B cell (primary cell): ENCODE results near the gene PTPRG. TPM values are rescaled to one million over a fixed set of nuclear protein-coding genes. Genes with fewer than 3 reads are reported as not detected.

Experiments
- ATAC-seq: fragments of 200-7000 bp; cut with Tn5 transposase; one replicate; pipeline ENCODE4 v1.10.0; 2021; ENCODE audit warnings: low read depth, mild to moderate bottlenecking, moderate number of reproducible peaks, moderate library complexity
- CTCF ChIA-PET: fragments of 350-600 bp; sonication (Branson Sonifier 250); formaldehyde crosslinking; loops from one replicate; lab custom pipeline; 2021; ENCODE audit warnings: antibody characterized with exemption, inconsistent platforms; lab: Charles Lee
- POLR2A ChIA-PET: fragments of 350-600 bp; sonication (Branson Sonifier 250); formaldehyde crosslinking; loops from one replicate; lab custom pipeline; 2021; ENCODE audit warnings: antibody characterized with exemption; lab: Charles Lee
- DNase-seq: peaks from one replicate; pipeline ENCODE4 v3.0.0; 2013
- H2AFZ ChIP-seq: 2 replicates; pipeline ENCODE4 v1.6.1; 2012; ENCODE audit warnings: mild to moderate bottlenecking, low read depth, low read length; ENCODE audit not compliant: insufficient read depth, poor library complexity, severe bottlenecking
- H3K27ac ChIP-seq, 2 donors: 1 replicate in 1 of 2; 2 replicates in 1 of 2; pipeline ENCODE4 v1.5.1; 2012 to 2013; ENCODE audit warnings: low read length in 2 of 2, mild to moderate bottlenecking in 2 of 2, moderate library complexity in 1 of 2
- H3K27me3 ChIP-seq, 4 experiments: fragments of 200-600 bp in 1 of 4; sonication (generic) in 1 of 4; replicated peaks in 1 of 4; 1 replicate in 2 of 4; 2 replicates in 2 of 4; pipeline versions ENCODE4 v1.6.1 to v1.7.0; 2013 to 2016; ENCODE audit warnings: low read length in 3 of 4, mild to moderate bottlenecking in 2 of 4, mixed read lengths in 1 of 4, moderate library complexity in 1 of 4; ENCODE audit not compliant: insufficient read depth in 4 of 4, control insufficient read depth in 3 of 4; ENCODE audit errors: control extremely low read depth in 1 of 4
- H3K36me3 ChIP-seq, 2 experiments: replicated peaks in 1 of 2; 1 replicate in 1 of 2; 2 replicates in 1 of 2; pipeline versions ENCODE4 v1.6.1 to v1.7.1; 2013; ENCODE audit warnings: low read length in 1 of 2; ENCODE audit not compliant: insufficient read depth in 2 of 2, control insufficient read depth in 1 of 2; ENCODE audit errors: control extremely low read depth in 1 of 2, extremely low read depth in 1 of 2
- H3K4me1 ChIP-seq, 2 donors: fragments of 200-600 bp in 1 of 2; sonication (generic) in 1 of 2; 1 replicate in 1 of 2; 2 replicates in 1 of 2; pipeline versions ENCODE4 v1.5.1 to v1.6.1; 2013 to 2017; ENCODE audit warnings: low read length in 2 of 2; ENCODE audit not compliant: control insufficient read depth in 2 of 2, insufficient read depth in 2 of 2
- H3K4me2 ChIP-seq: replicated peaks from 2 replicates; pipeline ENCODE3; 2012; ENCODE audit warnings: mild to moderate bottlenecking, low read depth, low read length; ENCODE audit not compliant: poor library complexity, severe bottlenecking
- H3K4me3 ChIP-seq, 5 experiments: fragments of 200-600 bp in 1 of 5; sonication (generic) in 1 of 5; 1 replicate in 3 of 5; 2 replicates in 2 of 5; pipeline versions ENCODE4 v1.5.1 to v1.7.0; 2011 to 2016; ENCODE audit warnings: low read length in 4 of 5, mild to moderate bottlenecking in 4 of 5, low read depth in 2 of 5, control low read depth in 1 of 5, moderate library complexity in 1 of 5; ENCODE audit not compliant: insufficient read depth in 1 of 5; ENCODE audit errors: control extremely low read depth in 1 of 5, extremely low read depth in 1 of 5
- H3K79me2 ChIP-seq: fragments of 200-600 bp; sonication (generic); one replicate; pipeline ENCODE4 v1.6.0; 2016; ENCODE audit warnings: low read length; ENCODE audit not compliant: control insufficient read depth, insufficient read depth
- H3K9ac ChIP-seq: fragments of 200-600 bp; sonication (generic); 2 replicates; pipeline ENCODE4 v1.6.1; 2017; ENCODE audit warnings: mild to moderate bottlenecking, low read length, moderate library complexity
- H3K9me3 ChIP-seq, 3 donors: one replicate each; pipeline versions ENCODE4 v1.6.1 to v1.7.1; 2013; ENCODE audit warnings: low read length in 2 of 3; ENCODE audit not compliant: control insufficient read depth in 2 of 3, insufficient read depth in 1 of 3; ENCODE audit errors: control extremely low read depth in 1 of 3
- H4K20me1 ChIP-seq: 2 replicates; pipeline ENCODE4 v1.6.0; 2012; ENCODE audit warnings: mild to moderate bottlenecking, low read length; ENCODE audit not compliant: insufficient read depth, control insufficient read depth, poor library complexity, severe bottlenecking
- H3K27ac Mint-ChIP-seq: one replicate; pipeline ENCODE4 v1.8.0; 2021; ENCODE audit warnings: mixed read lengths
- H3K27me3 Mint-ChIP-seq: one replicate; pipeline ENCODE4 v1.8.0; 2021; ENCODE audit warnings: mixed read lengths
- H3K4me1 Mint-ChIP-seq: one replicate; pipeline ENCODE4 v1.8.0; 2021; ENCODE audit warnings: mixed read lengths
- H3K4me3 Mint-ChIP-seq: one replicate; pipeline ENCODE4 v1.8.0; 2021; ENCODE audit warnings: mixed read lengths
- H3K9me3 Mint-ChIP-seq: one replicate; pipeline ENCODE4 v1.8.0; 2022; ENCODE audit warnings: mixed read lengths; ENCODE audit not compliant: insufficient read depth
- EZH2 ChIP-seq: IDR thresholded peaks from 2 replicates; pipeline ENCODE4 v1.6.1; 2012; ENCODE audit warnings: borderline replicate concordance, low read depth, mild to moderate bottlenecking, moderate library complexity, low read length; ENCODE audit not compliant: insufficient read depth, poor library complexity, severe bottlenecking
- WGBS: methylation state at CpG from one replicate; pipeline ENCODE4 v1.1.5; 2013; ENCODE audit warnings: missing lambda C conversion rate; ENCODE audit not compliant: insufficient coverage; 5-methylcytosine and 5-hydroxymethylcytosine counted together
- intact Hi-C: fragments of 100-400 bp; cut with micrococcal nuclease; formaldehyde crosslinking; loops from one replicate; pipeline ENCODE4 v1.10.0; 2022
- polyA plus RNA-seq: library from polyadenylated mRNA; depleted of rRNA; stranded (reverse); fragments of >200 nt; gene quantifications from 2 replicates; pipeline ENCODE4 v1.2.3, GENCODE V29; 2012
- total RNA-seq, 2 donors: library from RNA; stranded (reverse); fragments of 120-200 nt in 1 of 2; gene quantifications; 1 replicate in 1 of 2; 2 replicates in 1 of 2; pipeline versions ENCODE4 v1.2.3 to v1.2.4, GENCODE V29; 2013 to 2022
- TF ChIP-seq, protein P1 (sequence below): fragments of 200-600 bp; IDR thresholded peaks from one replicate; pipeline ENCODE4 v1.8.0; 2022; ENCODE audit warnings: antibody characterized with exemption, mild to moderate bottlenecking

Gene PTPRG
- total and polyA plus RNA-seq, 2 donors (not counting 1 experiment from before 2014, with no cell fraction given), result 0.12 to 1.3 TPM

GRCh38 chr3:61650719-61651410 lies 89.5 kb downstream of the PTPRG start:
- Histone ChIP-seq H3K9me3 (peaks cover 0 to 8% (median 0%) of the 10 kb centered on the region in 3 donors), H2AFZ (no peak overlapping the region), H3K4me1 (no peaks in the 10 kb centered on the region), H3K9ac (no peak overlapping the region), H3K36me3 (no peaks in the 10 kb centered on the region), H3K79me2 (no peaks in the 10 kb centered on the region), H3K4me2 (no peak overlapping the region), H3K27me3 (no peaks in the 10 kb centered on the region), H3K4me3 (no peak overlapping the region), H3K27ac (no peak overlapping the region), H4K20me1 (no peaks in the 10 kb centered on the region)
- intact Hi-C loops, result no loop called here
- no peak overlapping the region for H3K4me3 Mint-ChIP-seq
- no peak overlapping the region for H3K27ac Mint-ChIP-seq
- no peak for ATAC-seq
- H3K27me3 Mint-ChIP-seq, result no peaks in the 10 kb centered on the region
- no peaks in the 10 kb centered on the region for H3K9me3 Mint-ChIP-seq
- H3K4me1 Mint-ChIP-seq, result no peaks in the 10 kb centered on the region
- TF ChIP-seq, protein P1, sequence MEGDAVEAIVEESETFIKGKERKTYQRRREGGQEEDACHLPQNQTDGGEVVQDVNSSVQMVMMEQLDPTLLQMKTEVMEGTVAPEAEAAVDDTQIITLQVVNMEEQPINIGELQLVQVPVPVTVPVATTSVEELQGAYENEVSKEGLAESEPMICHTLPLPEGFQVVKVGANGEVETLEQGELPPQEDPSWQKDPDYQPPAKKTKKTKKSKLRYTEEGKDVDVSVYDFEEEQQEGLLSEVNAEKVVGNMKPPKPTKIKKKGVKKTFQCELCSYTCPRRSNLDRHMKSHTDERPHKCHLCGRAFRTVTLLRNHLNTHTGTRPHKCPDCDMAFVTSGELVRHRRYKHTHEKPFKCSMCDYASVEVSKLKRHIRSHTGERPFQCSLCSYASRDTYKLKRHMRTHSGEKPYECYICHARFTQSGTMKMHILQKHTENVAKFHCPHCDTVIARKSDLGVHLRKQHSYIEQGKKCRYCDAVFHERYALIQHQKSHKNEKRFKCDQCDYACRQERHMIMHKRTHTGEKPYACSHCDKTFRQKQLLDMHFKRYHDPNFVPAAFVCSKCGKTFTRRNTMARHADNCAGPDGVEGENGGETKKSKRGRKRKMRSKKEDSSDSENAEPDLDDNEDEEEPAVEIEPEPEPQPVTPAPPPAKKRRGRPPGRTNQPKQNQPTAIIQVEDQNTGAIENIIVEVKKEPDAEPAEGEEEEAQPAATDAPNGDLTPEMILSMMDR, result no peak
- no peak for TF ChIP-seq EZH2
- WGBS, result no CpG with 5 or more reads among the region's 4 CpGs
- ChIA-PET CTCF (no interaction called here), POLR2A (interaction anchor here (0.7 kb wide), 1 partner anchor 9 kb away, joined by 3 read pairs; no protein-coding TSS in a partner anchor)
- no peak for DNase-seq

DNA sequence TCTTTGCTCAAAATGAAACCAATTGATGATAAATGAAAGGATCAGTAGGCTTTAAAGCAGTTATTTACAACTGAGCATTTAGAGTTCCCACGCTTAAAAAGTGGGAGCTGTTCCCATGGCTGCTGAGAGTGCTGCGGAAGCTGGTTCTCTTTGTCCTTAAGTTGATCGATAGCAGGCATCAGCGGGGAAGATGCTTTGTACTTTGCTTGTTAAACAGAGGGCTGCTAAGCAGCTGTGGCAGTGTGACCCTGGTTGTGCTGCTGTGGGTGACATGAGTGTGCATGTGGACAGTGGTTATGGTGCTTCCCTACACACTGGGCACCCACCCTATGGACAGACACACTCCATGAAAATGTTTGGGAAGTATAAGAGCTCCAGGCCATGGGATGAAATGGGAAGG lies 96.3 kb downstream of the PTPRG start:
- Histone ChIP-seq H3K27ac (no peak overlapping the region), H3K79me2 (no peaks in the 10 kb centered on the region), H4K20me1 (no peaks in the 10 kb centered on the region), H3K4me1 (no peaks in the 10 kb centered on the region), H2AFZ (no peak overlapping the region), H3K36me3 (no peaks in the 10 kb centered on the region), H3K27me3 (no peaks in the 10 kb centered on the region), H3K4me2 (no peak overlapping the region), H3K4me3 (no peak overlapping the region), H3K9me3 (peaks cover 0 to 7% (median 0%) of the 10 kb centered on the region in 3 donors), H3K9ac (no peak overlapping the region)
- WGBS, result 68% methylated on average over 4 of the region's 4 CpGs
- Mint-ChIP-seq H3K27me3 (no peaks in the 10 kb centered on the region), H3K27ac (no peak overlapping the region), H3K4me1 (no peaks in the 10 kb centered on the region), H3K4me3 (no peak overlapping the region), H3K9me3 (no peaks in the 10 kb centered on the region)
- no peak for TF ChIP-seq EZH2
- TF ChIP-seq, protein P1, result no peak
- intact Hi-C loops, result no loop called here
- ChIA-PET CTCF (no interaction called here), POLR2A (no interaction called here)
- DNase-seq (no peak), ATAC-seq (no peak)
